Measurements from ENCODE around the gene PELI3.

PELI3 gene

GRCh38 chr11:66465373-66466224 lies 1.1 kb upstream of the PELI3 start:
- no peak for TF ChIP-seq CTCF (IDR thresholded peaks at IDR 0.05)
- TF ChIP-seq ZFX (IDR thresholded peaks at IDR 0.05; ENCODE audit: borderline replicate concordance), result no peak
- H3K27ac ChIP-seq, result no peak overlapping the region

GRCh38 chr11:66467034-66467659 lies 442 bp downstream of the PELI3 start:
- TF ChIP-seq ZFX (IDR thresholded peaks at IDR 0.05; ENCODE audit: borderline replicate concordance) (no peak), CTCF (IDR thresholded peaks at IDR 0.05) (peak; percentile 49)
- peak overlapping the region; percentile 65 for H3K27ac ChIP-seq

- TF ChIP-seq CTCF (IDR thresholded peaks at IDR 0.05) (no peak), ZFX (IDR thresholded peaks at IDR 0.05; ENCODE audit: borderline replicate concordance) (no peak)
- peak overlapping the region; percentile 65 for H3K27ac ChIP-seq
Observed at GRCh38 chr11:66467756-66468155, 1.1 kb downstream of the PELI3 start.

GRCh38 chr11:66468691-66469090 lies 2.0 kb downstream of the PELI3 start:
- H3K27ac ChIP-seq, result peak overlapping the region; percentile 26
- TF ChIP-seq CTCF (IDR thresholded peaks at IDR 0.05) (no peak), ZFX (IDR thresholded peaks at IDR 0.05; ENCODE audit: borderline replicate concordance) (no peak)

GRCh38 chr11:66469441-66469840 lies 2.7 kb downstream of the PELI3 start:
- 0 out of 2 replicates have a peak overlapping the region, but pooled peaks have one; percentile 26 for H3K27ac ChIP-seq
- TF ChIP-seq ZFX (IDR thresholded peaks at IDR 0.05; ENCODE audit: borderline replicate concordance) (no peak), CTCF (IDR thresholded peaks at IDR 0.05) (no peak)

GRCh38 chr11:66470015-66470414 lies 3.3 kb downstream of the PELI3 start:
- no peak for TF ChIP-seq ZFX (IDR thresholded peaks at IDR 0.05; ENCODE audit: borderline replicate concordance)
- no peak for TF ChIP-seq CTCF (IDR thresholded peaks at IDR 0.05)

GRCh38 chr11:66471142-66471541 lies 4.4 kb downstream of the PELI3 start:
- no peak for TF ChIP-seq CTCF (IDR thresholded peaks at IDR 0.05)
- TF ChIP-seq ZFX (IDR thresholded peaks at IDR 0.05; ENCODE audit: borderline replicate concordance), result no peak
- H3K27ac ChIP-seq, result no peak overlapping the region

More at GRCh38 chr11:66470015-66470414, 3.3 kb downstream of the PELI3 start:
- H3K27ac ChIP-seq, result no peak overlapping the region
